ENCODE data around the gene TMEM161A.
"Not testable (repeated sequence)": the region's sequence is repeated elsewhere in the genome, so short reads cannot be mapped to it uniquely, and the experiment has no call there.

TMEM161A gene

DNA sequence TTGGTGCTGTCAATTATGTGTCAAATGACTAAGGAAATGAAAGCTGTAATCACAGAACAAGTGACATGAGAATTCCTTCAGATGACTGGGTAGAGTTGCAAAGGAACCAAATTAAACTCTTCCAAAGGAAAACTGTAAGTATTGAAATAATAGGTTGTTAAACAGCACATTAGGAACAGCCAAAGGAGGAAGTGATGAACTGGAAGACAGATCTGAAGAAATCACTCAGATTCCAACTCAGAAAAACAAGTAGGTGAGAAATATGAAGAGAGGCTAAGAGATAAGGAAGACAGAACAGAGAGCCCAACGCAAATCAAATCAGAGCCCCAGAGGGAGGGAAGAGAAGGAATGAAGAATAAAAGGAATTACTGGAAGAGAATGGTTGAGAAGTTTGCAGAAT, 15.4 kb downstream of the TMEM161A start:
- DNase-seq (ENCODE audit: low read depth in 2 of 2), result no peak

DNA sequence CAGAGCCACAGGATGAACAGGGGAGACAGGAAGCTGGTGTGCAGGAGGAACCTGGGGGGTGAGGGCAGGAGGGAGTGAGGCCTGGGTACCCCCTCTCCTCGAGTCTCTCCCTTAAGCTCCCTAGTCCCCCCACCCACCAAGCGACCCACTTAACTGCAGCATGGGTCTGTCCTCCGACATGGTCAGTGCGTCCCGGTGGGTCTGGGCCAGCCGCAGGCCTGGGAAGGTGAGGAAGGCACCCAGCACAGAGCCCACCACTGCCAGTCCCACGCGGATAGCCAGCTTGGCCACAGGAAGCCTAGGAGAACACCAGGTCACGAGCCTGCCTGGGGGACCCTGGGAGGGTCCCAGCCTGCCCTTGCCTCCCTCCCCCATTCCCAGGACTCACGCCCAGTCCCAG, 16.9 kb downstream of the TMEM161A start:
- DNase-seq (ENCODE audit: low read depth in 2 of 2), result no peak

DNA sequence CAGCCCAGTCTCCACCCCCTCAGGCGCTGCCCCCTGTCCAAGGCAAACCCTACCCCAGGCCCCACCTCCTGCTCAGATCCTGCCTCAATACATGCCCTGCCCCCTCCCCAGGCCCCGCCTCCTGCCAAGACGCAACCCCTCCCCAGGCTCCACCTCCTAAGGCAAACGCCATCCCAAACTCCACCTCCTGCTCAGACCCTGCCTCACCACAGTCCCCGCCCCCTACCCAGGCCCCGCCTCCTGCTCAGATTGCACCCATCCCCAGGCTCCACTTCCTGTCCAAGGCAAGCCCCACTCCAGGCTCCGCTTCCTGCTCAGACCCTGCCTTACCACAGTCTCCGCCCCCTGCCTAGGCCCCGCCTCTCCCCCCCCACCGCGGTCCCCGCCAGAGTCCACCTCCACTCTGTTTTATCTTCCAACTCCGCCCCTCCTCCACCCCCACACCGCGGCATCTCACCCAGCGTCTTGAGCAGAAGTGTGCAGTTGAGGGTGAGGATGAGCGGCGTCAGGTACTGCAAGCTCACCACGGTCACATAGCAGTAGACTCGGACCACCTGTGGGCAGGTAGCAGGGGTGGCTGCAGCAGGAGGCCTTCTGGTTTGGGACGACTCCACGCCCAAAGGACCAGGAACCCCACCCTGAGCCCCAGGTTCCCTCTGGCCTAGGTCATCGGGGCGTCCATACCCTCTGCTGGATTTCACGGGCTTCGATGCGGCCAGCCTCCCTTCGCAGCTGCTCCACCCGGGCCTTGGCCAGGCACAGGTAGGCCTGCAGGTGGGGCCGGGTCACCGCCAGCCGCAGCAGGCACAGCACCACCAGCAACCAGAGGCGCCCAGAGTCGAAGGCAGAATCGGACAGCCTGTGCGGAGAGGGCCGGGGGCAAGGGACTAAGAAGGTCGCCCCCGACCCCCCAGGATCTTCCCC, 17.7 kb downstream of the TMEM161A start:
- DNase-seq (ENCODE audit: low read depth in 2 of 2), result no peak

DNA sequence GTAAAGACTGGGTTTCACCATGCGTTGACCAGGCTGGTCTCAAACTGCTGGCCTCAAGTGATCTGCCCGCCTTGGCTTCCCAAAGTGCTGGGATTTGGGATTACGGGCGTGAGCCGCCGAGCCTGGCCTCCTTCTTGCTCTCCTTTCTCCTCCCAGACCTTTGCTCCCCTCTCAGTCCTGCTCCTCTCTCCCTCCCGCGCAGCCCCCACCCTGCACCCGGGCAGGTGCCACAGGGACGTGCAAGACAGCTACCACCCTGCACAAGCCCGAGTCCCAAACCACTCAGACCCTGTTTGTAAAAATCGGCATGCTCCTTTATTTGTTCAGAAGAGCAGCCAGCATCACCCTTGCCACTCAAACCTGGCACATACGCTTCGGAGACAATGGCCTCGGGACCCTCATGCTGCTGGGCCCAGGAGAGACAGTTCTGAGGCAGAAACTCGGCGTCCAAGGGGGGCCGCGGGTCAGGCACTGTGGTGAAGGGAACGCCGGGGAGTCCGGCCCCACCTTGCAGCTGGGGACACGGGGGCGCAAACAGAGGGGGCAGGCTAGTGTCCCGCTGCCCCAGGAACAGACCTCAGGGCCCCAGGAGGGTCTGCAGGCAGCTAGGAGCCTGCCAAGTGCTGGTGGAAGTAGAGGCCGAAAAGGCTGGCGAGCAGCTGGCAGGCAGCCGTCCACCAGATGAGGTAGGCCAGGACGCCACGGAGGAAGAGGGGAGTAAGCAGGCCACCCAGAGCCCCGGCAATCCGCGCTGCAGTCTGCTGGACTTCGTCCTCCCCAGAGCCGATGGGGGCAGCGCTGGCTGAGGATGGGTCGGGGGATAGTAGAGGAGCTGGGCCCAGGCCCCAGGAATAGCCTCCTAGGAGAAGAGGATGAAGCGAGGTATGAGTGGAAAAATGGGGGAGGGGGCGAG, 18.7 kb downstream of the TMEM161A start:
- DNase-seq (ENCODE audit: low read depth in 2 of 2), result no peak

DNA sequence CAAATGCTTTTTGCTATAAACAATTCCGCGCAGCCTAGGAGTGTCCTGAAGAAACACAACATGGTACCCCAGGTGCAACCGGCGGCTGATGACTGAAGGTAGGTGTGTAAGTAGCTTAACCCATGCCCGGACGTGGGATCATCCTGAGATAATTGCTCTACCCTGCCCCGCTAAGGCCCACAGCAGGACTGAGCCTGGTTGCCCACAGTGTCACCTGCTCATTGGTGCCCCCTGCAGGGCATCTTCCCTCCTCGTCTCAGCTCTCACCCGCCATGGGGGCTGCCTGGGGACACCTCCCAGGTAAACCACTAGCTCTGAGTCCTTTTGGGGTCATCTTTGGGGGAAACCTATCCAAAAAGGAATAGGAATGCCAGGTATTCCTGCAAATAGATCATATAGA, 22.3 kb downstream of the TMEM161A start:
- peak; percentile 30 to 44 for DNase-seq (ENCODE audit: low read depth in 2 of 2)

DNA sequence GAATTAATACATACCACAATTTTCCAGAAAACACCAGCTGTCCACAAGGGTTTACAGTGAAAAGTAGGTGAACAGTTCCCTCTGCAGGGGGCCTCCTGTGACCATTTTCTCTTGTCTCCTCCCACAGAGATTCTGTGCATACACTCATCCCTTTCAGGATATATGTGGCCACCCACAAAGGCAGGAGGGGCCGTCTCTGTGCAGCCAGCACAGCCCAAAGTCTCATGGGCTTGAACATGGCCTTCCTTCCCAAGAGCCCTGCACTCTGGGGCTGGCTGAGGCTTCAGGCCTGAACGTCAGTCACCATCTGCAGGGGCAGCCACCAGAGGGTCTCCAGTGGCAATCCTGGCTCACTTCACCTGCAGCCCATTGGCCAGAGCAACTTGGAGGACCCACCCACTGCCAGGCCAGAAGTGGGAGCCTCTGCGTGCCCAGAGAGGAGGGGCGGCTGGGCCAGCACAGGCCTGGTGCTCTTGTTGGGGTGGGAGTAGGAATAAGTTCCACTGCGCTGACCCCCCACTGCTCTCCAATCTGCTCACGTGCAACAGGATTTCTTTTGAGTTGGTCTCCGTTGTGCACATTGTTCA, 25.1 kb downstream of the TMEM161A start:
- DNase-seq (ENCODE audit: low read depth in 2 of 2), result no peak

DNA sequence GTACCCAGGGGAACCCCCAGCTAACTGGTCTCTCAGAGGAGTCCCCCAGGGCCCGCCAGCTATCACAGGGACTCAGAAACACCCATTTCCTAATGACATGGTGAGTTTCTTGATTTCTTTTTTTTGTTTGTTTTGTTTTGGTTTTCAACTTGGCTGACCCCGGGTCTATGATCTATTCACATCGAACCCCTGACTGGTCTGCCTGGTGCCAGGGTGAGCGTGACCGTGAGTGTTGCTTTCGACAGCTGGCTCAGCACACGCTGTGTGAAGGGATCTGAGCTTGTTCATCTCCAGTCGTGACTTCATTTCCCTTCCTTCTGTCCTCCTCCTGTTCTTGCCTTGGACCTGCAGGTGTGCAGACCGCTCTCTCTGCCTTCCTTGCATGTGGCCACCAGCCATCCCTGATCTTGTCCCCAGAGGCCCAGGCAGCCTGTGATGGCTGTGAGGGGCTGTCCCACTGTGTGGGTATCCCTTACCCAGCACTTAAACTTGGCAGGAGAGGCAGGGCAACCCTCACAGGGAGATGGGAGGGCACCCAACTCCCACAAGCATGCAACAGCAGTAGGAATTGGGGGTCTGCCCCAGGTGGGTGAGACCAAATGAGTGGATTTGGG, 26.2 kb downstream of the TMEM161A start:
- DNase-seq (ENCODE audit: low read depth in 2 of 2), result no peak

DNA sequence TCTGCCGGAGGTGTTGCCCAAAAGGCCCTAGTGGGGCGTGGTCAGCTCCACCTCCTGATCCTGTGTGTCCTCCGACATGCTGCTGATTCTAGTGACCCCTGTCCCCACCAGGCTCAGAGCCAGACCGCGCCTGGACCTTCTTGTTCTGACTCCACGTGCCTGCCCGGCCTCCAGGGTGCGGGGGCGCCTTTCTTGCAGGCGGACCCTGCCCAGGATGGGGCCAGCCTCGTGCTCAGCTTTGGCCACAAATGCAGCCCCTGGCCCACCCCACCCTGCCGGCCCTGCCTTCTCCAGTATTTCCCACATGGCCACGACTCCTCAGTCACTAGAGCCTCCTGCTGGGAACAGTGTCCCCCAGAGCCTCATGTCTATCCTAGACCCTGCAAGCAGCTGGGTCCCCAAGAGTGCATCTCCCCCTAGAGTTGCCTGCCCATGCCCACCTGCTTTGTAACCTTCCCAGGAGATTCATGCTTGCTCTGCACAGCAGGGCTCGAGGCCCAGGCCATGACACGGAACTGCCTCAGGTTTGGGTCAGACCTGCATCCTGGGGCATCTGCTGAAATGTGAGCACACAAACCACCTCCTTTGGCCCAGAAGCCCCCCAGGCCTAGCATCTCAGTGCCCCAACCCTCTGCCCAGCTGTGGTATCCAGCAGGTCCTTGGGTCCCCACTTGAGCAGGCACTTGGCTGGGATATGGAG, 27.0 kb downstream of the TMEM161A start:
- no peak for DNase-seq (ENCODE audit: low read depth in 2 of 2)

DNA sequence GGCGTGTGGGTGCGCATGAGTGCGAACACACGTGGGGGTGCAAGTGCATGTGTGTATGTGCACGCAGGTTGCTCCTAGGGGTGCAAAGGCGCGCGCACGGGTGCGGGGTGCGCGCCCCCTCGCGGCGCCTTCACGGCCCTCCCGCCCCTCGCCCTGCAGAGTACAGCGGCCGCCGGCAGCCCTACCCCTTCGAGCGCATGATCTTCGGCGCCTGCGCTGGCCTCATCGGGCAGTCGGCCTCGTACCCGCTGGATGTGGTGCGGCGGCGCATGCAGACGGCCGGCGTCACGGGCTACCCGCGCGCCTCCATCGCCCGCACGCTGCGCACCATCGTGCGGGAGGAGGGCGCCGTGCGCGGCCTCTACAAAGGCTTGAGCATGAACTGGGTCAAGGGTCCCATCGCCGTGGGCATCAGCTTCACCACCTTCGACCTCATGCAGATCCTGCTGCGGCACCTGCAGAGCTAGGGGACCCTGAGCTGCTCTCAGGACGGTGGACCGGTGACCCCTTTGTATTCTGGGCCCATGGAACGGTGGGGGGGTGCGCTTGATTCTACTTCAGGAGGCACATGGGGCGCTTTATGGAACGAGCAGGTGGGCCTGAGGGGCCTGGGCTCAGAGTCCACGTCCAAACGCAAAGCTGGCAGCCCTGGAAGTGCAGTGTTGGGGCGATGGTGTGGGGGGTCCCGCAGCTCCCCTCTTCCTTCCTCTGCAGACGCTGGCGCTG, 27.7 kb downstream of the TMEM161A start:
- no peak for DNase-seq (ENCODE audit: low read depth in 2 of 2)

DNA sequence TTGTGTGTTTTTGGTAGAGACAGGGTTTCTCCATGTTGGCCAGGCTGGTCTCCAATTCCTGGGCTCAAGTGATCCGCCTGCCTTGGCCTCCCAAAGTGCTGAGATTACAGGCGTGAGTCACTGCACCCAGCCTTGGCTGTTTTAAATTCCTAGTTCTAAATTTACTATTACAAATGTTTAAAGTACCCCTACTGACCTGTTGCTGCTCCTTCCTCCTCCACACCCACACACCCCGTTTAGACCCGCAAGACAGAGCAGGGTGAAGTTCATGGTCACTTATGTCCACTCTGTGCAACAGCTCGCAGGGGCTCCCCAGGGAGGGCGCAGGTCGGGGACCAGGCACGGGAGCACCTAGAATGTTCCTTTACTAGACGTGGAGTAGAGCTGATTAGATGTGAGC, 28.7 kb downstream of the TMEM161A start:
- no peak for DNase-seq (ENCODE audit: low read depth in 2 of 2)

DNA sequence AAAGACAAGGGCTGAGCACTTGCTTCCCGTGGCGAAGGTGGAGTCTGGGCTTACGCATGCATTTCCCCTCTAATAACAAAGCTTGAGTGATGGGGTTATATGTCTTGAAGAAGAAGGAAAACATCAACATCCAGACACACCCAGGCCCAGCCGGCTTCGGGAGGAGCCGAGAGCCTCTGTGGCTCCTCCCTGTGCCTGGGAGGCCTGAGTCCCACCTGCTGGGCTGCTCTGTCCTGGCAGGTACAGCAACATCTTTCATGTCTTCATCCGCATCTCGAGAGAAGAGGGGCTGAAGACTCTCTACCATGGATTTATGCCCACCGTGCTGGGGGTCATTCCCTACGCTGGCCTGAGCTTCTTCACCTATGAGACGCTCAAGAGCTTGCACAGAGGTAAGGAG, 30.6 kb downstream of the TMEM161A start:
- no peak for DNase-seq (ENCODE audit: low read depth in 2 of 2)

DNA sequence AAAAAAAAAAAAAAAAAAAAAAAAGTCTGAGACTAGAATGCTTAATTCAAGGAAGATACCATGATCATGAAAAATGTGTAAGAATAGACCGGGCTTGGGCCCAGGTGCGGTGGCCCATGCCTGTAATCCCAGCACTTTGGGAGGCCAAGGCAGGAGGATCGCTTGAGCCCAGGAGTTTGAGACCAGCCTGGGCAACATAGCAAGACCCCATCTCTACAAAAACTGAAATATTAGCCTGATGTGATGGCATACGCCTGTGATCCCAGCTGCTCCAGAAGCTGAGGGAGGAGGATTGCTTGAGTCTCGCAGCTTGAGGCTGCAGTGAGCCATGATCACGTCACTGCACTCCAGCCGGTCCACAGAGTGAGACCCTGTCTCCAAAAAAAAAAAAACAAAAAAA, 31.3 kb downstream of the TMEM161A start:
- DNase-seq (ENCODE audit: low read depth in 2 of 2), result not testable (repeated sequence)

DNA sequence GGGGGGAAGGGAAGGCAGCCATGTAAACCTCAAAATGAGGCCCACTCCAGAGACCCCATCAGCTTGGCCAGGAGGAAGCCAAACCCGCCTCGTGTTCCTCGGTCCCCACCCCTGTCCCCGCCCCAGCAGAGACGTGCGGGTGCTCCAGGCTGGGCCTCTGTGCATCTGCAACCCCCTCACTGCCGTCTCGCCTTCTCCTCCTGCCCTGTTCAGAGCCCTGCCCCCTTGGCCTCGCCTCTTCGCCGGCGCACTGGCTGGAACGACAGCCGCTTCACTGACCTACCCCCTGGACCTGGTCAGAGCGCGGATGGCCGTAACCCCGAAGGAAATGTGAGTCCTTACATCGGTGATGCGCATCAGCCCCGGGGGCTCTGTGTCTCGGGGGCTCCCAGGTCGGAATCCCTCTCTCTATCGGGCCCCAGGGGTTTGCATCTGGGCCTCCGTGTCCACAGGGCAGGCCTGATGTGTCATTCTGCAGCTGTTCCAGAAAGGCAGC, 32.2 kb downstream of the TMEM161A start:
- no peak for DNase-seq (ENCODE audit: low read depth in 2 of 2)

DNA sequence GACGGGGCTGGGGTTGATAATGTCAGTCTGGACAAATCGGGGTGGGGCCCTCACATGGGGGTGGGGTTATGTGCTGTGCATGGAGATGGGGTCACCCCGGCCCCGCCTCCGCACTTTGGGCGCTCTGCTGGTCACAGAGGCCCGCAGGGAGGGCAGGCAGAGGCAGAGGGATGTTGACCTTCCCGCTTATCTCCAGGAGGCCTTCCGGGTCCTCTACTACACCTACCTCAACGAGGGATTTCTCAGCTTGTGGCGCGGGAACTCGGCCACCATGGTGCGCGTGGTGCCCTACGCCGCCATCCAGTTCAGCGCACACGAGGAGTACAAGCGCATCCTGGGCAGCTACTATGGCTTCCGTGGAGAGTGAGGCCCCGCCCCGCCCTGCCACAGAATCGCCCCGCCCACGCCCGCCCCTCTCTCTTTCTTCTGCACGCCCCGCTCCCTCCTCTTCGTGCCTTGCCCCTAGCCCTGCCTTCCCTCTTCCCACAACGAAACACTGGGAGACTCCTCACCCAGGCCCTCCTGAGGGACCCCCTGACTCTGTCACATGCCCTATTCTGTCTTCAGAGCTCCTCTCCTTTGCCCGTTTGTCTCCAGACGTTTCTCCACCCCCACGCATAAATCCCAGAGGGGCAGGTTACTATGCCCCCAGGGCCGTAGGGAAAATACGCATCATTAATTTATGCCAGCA, 32.8 kb downstream of the TMEM161A start:
- no peak for DNase-seq (ENCODE audit: low read depth in 2 of 2)

DNA sequence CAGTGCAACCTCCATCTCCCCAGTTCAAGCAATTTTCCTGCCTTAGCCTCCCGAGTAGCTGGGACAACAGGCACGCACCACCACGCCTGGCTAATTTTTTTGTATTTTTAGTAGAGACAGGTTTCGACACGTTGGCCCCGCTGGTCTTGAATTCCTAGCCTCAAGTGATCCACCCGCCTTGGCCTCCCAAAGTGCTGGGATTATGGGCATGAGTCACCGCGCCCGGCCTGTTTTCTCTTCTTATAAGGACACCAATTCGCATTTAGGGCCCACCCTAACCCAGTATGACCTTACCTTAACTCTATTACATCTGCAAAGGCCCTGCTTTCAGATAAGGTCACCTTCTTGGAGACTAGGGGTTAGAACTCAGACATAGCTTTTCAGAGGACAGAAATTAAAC, 35.1 kb downstream of the TMEM161A start:
- no peak for DNase-seq (ENCODE audit: low read depth in 2 of 2)

DNA sequence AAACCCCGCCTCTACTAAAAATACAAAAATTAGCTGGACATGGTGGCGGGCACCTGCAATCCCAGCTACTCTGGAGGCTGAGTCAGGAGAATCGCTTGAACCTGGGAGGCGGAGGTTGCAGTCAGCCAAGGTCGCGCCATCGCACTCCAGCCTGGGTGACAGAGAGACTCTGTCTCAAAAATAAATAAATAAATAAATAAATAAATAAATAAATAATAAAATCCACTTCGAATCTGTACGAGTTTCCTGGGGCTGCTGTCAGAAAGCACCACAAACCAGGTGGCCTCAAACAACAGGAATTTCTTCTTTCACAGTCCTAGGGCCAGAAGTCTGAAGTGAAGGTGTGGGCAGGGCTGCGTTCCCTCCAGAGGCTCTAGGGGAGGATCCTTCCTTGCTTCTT, 35.7 kb downstream of the TMEM161A start:
- DNase-seq (ENCODE audit: low read depth in 2 of 2), result not testable (repeated sequence)

DNA sequence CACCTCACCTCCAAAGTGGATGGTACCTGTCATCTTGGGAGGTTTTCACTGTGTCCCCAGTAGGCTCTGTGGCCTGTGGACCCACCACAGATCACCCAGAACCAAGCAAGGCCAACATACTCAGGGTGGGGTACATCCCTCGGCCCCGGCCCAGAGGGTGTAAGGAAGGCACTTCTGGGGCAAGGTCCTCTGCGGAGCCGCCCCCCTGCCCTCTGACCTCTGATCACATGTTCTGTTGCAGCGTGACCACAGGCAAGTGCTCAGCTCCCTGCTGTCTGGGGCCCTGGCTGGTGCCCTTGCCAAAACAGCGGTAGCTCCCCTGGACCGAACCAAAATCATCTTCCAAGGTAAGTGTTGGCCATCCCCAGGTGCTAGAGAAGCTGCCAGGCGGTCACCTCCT, 36.7 kb downstream of the TMEM161A start:
- DNase-seq (ENCODE audit: low read depth in 2 of 2), result no peak

DNA sequence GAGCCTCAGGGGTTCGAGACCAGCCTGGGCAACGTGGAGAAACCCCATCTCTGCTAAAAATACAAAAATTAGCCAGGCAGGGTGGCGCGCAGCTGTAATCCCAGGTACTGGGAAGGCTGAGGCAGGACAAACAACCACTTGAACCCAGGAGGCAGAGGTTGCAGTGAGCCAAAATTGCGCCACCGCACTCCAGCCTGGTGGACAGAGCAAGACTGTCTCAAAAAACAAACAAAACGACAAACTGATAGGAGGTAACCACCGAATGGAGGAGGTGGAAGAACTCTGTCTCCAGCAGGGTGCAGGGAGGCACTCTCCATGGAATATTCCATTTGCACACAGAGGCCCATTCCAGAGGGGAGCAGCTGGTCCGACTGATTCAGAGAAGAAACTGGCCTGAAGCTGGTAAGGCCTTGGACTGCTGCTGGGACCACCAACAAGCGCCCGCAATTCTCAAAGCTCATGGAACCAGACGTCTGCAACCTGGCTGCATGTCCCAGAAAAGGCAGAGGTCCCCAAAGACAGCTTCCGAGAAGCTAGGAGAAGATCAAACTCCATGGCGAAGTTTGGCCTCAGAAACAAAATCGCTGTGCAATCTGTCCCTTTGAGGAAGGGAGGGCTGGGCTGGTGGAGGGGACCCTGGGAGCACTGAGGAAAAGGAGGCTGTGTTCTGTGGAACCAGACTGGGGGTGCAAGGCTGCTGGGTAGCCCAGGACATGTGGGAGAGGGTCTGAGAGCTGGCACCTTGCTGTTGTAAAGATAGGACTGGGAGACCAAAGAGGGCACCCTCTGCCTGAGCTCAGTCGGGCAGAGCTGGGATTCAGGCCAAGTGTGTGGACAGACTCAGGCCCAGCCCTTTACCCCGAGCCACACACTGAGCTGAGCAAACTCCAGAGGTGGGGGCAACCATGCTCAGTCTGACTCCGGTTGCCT, 39.3 kb downstream of the TMEM161A start:
- no peak for DNase-seq (ENCODE audit: low read depth in 2 of 2)
